AG04450 (cell line): Measurements from ENCODE around the gene MAK. TPM values are rescaled to one million over a fixed set of nuclear protein-coding genes. Genes with fewer than 3 reads are reported as not detected.

Experiments
- CTCF ChIA-PET: fragments of 300-600, 350-600 bp; formaldehyde crosslinking; extraction: SDS; loops from one replicate; lab custom pipeline; 2022; ENCODE audit warnings: antibody characterized with exemption, inconsistent platforms; lab: Charles Lee
- POLR2A ChIA-PET: fragments of 350-600 bp; formaldehyde crosslinking; extraction: SDS; loops from one replicate; lab custom pipeline; 2021; ENCODE audit warnings: antibody characterized with exemption, inconsistent platforms; lab: Yijun Ruan, JAX
- DNase-seq: peaks from one replicate; pipeline ENCODE4 v3.0.0-alpha.2; 2011; ENCODE audit warnings: low read depth, low spot score
- H3K27ac ChIP-seq: one replicate; pipeline ENCODE4 v1.5.1; 2012; ENCODE audit warnings: low read depth, low read length, control low read depth
- H3K27me3 ChIP-seq: one replicate; pipeline ENCODE4 v1.6.0; 2012; ENCODE audit warnings: low read length; ENCODE audit not compliant: control insufficient read depth, insufficient read depth
- H3K4me3 ChIP-seq: 2 replicates; pipeline ENCODE4 v1.5.1; 2011; ENCODE audit warnings: mild to moderate bottlenecking, low read depth, low read length, control low read depth
- H3K9me3 ChIP-seq: 2 replicates; pipeline ENCODE4 v1.5.1; 2012; ENCODE audit warnings: low read length; ENCODE audit not compliant: control insufficient read depth, insufficient read depth
- polyA plus RNA-seq: library from polyadenylated mRNA; depleted of rRNA; stranded (reverse); fragments of >200 nt; gene quantifications from 2 replicates; pipeline ENCODE4 v1.2.3, GENCODE V29; 2011
- TF ChIP-seq, protein P1 (sequence below): IDR thresholded peaks from 2 replicates; pipeline ENCODE4 v1.5.1; 2011; ENCODE audit warnings: low read depth, low read length, control low read depth, inconsistent platforms

Gene MAK
- polyA plus RNA-seq, 1 experiment: not detected

DNA sequence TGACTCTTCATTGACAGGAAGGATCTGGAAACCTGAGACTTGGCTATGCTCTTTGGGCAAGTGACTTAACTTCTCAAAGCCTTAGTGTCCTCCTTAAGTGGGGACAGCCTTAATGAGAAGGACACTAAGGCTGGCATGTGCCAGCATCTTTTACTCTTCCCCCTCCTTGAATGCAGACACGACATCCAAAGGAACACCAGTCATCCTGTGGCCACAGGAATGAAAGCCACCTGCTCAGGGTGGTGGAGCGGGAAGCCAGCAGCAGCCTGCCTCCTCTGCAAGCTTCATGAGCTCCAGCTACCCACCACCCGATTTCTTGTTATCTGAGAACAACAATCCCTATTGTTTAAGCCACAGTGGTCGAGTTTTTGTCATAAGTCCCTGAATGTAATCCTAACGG is 46.2 kb downstream of the MAK start:
- TF ChIP-seq, protein P1, sequence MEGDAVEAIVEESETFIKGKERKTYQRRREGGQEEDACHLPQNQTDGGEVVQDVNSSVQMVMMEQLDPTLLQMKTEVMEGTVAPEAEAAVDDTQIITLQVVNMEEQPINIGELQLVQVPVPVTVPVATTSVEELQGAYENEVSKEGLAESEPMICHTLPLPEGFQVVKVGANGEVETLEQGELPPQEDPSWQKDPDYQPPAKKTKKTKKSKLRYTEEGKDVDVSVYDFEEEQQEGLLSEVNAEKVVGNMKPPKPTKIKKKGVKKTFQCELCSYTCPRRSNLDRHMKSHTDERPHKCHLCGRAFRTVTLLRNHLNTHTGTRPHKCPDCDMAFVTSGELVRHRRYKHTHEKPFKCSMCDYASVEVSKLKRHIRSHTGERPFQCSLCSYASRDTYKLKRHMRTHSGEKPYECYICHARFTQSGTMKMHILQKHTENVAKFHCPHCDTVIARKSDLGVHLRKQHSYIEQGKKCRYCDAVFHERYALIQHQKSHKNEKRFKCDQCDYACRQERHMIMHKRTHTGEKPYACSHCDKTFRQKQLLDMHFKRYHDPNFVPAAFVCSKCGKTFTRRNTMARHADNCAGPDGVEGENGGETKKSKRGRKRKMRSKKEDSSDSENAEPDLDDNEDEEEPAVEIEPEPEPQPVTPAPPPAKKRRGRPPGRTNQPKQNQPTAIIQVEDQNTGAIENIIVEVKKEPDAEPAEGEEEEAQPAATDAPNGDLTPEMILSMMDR: no peak
- CTCF ChIA-PET: interaction anchor here (1.5 to 2.0 kb wide), 2 partner anchors 10 to 314 kb away, joined by 5 to 10 read pairs; no protein-coding TSS in a partner anchor

DNA sequence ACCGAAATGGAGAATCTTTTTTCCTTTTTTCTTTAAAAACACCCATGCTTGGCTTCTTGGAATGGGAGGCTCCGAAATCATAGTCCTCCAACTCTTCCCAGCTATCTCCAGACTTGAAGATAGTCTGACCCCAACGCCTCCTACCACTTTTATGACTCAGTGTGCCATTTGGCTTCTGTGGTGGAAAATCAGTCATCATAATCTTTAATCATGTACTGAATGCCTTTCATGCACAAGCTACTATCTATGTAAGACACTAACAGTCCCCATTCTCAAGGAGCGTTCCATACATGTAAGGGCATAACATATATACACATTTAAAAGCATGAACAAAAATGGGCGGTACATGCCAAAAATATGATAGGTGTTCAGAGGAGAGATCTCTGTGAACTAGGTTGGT is 46.7 kb downstream of the MAK start:
- Histone ChIP-seq H3K9me3 (no peaks in the 10 kb centered on the region), H3K27ac (no peak overlapping the region), H3K27me3 (no peaks in the 10 kb centered on the region), H3K4me3 (no peak overlapping the region)
- DNase-seq: no peak
- ChIA-PET POLR2A (no interaction called here), CTCF (no interaction called here)
- TF ChIP-seq, protein P1: no peak

More for the DNA sequence above, 46.2 kb downstream of the MAK start:
- no peaks in the 10 kb centered on the region for H3K9me3 ChIP-seq
- H3K27ac ChIP-seq: no peak overlapping the region
- no peak for DNase-seq
- H3K27me3 ChIP-seq: no peaks in the 10 kb centered on the region
- H3K4me3 ChIP-seq: no peak overlapping the region
- POLR2A ChIA-PET: no interaction called here

DNA sequence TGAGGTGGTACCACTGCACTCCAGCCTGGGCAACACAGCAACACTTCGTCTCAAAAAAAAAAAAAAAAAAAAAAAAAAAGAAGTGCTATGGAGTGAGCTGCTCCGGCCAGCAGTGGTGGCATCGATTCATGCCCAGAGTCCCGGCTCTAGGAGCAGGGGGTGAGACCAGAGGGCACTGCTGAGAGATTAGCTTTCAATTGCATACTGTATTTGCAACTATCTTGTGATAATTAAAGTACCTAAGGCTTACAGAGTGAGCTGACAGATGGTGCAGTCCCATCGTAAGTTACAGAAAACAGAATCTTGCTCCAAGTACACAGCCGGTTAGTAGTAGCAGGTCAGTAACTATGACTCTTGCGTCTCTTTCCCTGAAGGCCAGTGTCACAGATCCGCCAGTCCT is 59.3 kb downstream of the MAK start:
- Histone ChIP-seq H3K4me3 (no peak overlapping the region), H3K27ac (no peak overlapping the region), H3K9me3 (no peaks in the 10 kb centered on the region), H3K27me3 (no peaks in the 10 kb centered on the region)
- TF ChIP-seq, protein P1: no peak
- ChIA-PET CTCF (interaction anchor here (0.9 kb wide), 1 partner anchor 300 kb away, joined by 3 read pairs; no protein-coding TSS in a partner anchor), POLR2A (no interaction called here)
- DNase-seq: no peak

DNA sequence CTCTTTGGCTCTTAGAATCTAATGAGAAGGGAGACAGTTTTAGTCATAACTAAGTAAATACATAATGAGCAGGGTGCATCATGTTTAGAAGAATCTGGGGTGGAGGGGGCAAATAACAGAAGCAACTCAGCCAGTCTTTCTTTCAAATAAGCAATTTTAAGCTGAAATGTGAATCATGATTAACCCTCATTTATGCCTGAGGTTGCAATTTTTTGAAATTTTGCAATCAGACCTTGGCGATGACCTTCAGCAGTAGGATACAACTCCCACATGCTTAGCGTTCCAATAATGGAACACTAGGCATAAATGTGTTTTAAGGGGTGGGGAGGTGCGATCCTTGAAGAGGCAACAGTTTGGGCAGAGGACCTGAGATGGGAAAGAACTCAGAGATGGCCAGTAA is 60.1 kb downstream of the MAK start:
- POLR2A ChIA-PET: no interaction called here
- H3K4me3 ChIP-seq: no peak overlapping the region
- no peaks in the 10 kb centered on the region for H3K9me3 ChIP-seq
- H3K27me3 ChIP-seq: no peaks in the 10 kb centered on the region
- TF ChIP-seq, protein P1: no peak
- no peak overlapping the region for H3K27ac ChIP-seq
- DNase-seq: no peak
- CTCF ChIA-PET: no interaction called here

DNA sequence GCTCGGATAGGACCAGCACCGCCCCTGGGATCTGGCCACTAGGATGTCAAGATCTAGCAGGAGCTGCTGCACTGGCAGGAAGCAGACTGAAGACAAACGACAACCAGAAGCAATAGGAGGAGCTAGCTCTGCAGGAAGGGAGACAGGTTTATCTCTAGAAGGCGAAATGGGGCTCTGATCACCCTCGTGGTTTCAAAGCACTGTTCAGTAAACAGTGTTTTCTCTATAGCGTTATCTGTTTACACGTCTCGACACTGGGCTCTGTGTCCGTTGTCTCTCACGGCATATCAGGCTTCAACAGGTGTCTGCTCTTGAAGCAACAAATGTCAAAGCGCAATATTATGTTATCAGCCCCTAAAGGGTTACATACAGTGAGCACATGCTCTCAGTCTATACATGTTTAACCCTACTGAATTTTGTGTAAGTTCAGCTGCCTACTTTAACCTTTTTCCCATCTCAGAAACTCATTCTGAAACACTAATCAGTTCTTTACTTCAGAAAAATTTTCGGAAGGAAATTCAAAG is 66.9 kb downstream of the MAK start:
- Histone ChIP-seq H3K27ac (no peak overlapping the region), H3K4me3 (no peak overlapping the region), H3K9me3 (no peaks in the 10 kb centered on the region), H3K27me3 (no peaks in the 10 kb centered on the region)
- TF ChIP-seq, protein P1: no peak
- ChIA-PET CTCF (interaction anchor here (1.1 kb wide), 1 partner anchor 293 kb away, joined by 3 read pairs; no protein-coding TSS in a partner anchor), POLR2A (no interaction called here)
- DNase-seq: no peak
